Endothelial cell of umbilical vein (primary cell): ENCODE results near the gene LST1. TPM values are rescaled to one million over a fixed set of nuclear protein-coding genes. Genes with fewer than 3 reads are reported as not detected.

ENCODE experiments used
- BruUV-seq: library from RNA; stranded (reverse); fragments of 400-500 nt; replicated peaks from 2 replicates; lab custom pipeline; 2021; lab: Mats Ljungman, UMichigan
- CTCF ChIA-PET: fragments of 300-600, 350-600 bp; sonication (Branson Sonifier 250); formaldehyde crosslinking; loops from one replicate; lab custom pipeline; 2021; ENCODE audit warnings: antibody characterized with exemption, inconsistent platforms; lab: Charles Lee
- POLR2A ChIA-PET: fragments of 300-600, 350-600 bp; sonication (Branson Sonifier 250); formaldehyde crosslinking; loops from one replicate; lab custom pipeline; 2021; ENCODE audit warnings: antibody characterized with exemption, inconsistent platforms; lab: Charles Lee
- DNase-seq: peaks from one replicate; pipeline ENCODE4 v3.0.0-alpha.2; 2011; ENCODE audit warnings: low read depth, low spot score
- FAIRE-seq: peaks from 2 replicates; lab custom pipeline; 2011; peaks lifted over from hg19 to GRCh38; lab: Jason Lieb, UNC
- H2AFZ ChIP-seq: 2 replicates; pipeline ENCODE4 v1.6.0; 2012; ENCODE audit warnings: low read depth, low read length, control low read depth, inconsistent platforms
- H3K27ac ChIP-seq: 2 replicates; pipeline ENCODE4 v1.5.1; 2011; ENCODE audit warnings: low read depth, mild to moderate bottlenecking, control low read depth, low read length, moderate library complexity; ENCODE audit not compliant: insufficient read depth
- H3K27me3 ChIP-seq, 2 experiments: 2 replicates each; pipeline versions ENCODE4 v1.6.0 to v1.6.1; 2011; ENCODE audit warnings: low read length in 2 of 2, mixed read lengths in 1 of 2; ENCODE audit not compliant: control insufficient read depth in 2 of 2, insufficient read depth in 2 of 2
- H3K36me3 ChIP-seq, 2 experiments: 2 replicates in 1 of 2; 3 replicates in 1 of 2; pipeline ENCODE4 v1.5.1; 2011; ENCODE audit warnings: low read length in 2 of 2, mild to moderate bottlenecking in 1 of 2, moderate library complexity in 1 of 2; ENCODE audit not compliant: control insufficient read depth in 2 of 2, insufficient read depth in 2 of 2; ENCODE audit errors: extremely low read depth in 1 of 2
- H3K4me1 ChIP-seq: 3 replicates; pipeline ENCODE4 v1.5.1; 2011; ENCODE audit warnings: mild to moderate bottlenecking, low read length; ENCODE audit not compliant: control insufficient read depth, insufficient read depth; ENCODE audit errors: extremely low read depth
- H3K4me2 ChIP-seq: 2 replicates; pipeline ENCODE4 v1.6.1; 2011; ENCODE audit warnings: low read length, control low read depth, mixed read lengths; ENCODE audit not compliant: insufficient read depth
- H3K4me3 ChIP-seq, 3 experiments: fragments of 200-600 bp in 1 of 3; sonication (generic), shearing (Covaris generic) in 1 of 3; replicated peaks in 1 of 3; 2 replicates each; pipeline ENCODE4 v1.5.1; 2011 to 2016; ENCODE audit warnings: control low read depth in 3 of 3, low read length in 3 of 3, mild to moderate bottlenecking in 2 of 3, inconsistent platforms in 1 of 3, low read depth in 1 of 3, moderate library complexity in 1 of 3; ENCODE audit not compliant: insufficient read depth in 1 of 3
- H3K79me2 ChIP-seq: 2 replicates; pipeline ENCODE4 v1.6.0; 2012; ENCODE audit warnings: low read length, inconsistent platforms; ENCODE audit not compliant: control insufficient read depth, insufficient read depth
- H3K9ac ChIP-seq: replicated peaks from 2 replicates; pipeline ENCODE3; 2011; ENCODE audit warnings: low read length, control low read depth; ENCODE audit not compliant: insufficient read depth; ENCODE audit errors: extremely low read depth
- H3K9me1 ChIP-seq: replicated peaks from 3 replicates; pipeline ENCODE4 v1.6.0; 2011; ENCODE audit warnings: mild to moderate bottlenecking, low read length; ENCODE audit not compliant: control insufficient read depth, insufficient read depth; ENCODE audit errors: extremely low read depth
- H3K9me3 ChIP-seq: replicated peaks from 2 replicates; pipeline ENCODE4 v1.5.1; 2012; ENCODE audit warnings: low read length, inconsistent platforms; ENCODE audit not compliant: control insufficient read depth, insufficient read depth
- H4K20me1 ChIP-seq: replicated peaks from 2 replicates; pipeline ENCODE3; 2011; ENCODE audit warnings: mild to moderate bottlenecking, low read length; ENCODE audit not compliant: control insufficient read depth, insufficient read depth; ENCODE audit errors: extremely low read depth
- EZH2 ChIP-seq: IDR thresholded peaks from 2 replicates; pipeline ENCODE4 v1.6.1; 2012; ENCODE audit warnings: borderline replicate concordance, low read depth, mild to moderate bottlenecking, moderate library complexity, low read length, inconsistent platforms; ENCODE audit not compliant: severe bottlenecking
- GATA2 ChIP-seq: IDR thresholded peaks from 2 replicates; pipeline ENCODE4 v1.7.0; 2011; ENCODE audit warnings: low read depth, mild to moderate bottlenecking, moderate library complexity, mixed read lengths, low read length; ENCODE audit not compliant: insufficient read length, insufficient read depth
- JUN ChIP-seq: IDR thresholded peaks from 2 replicates; pipeline ENCODE4 v1.6.1; 2011; ENCODE audit warnings: borderline replicate concordance, low read depth; ENCODE audit not compliant: insufficient read length, insufficient read depth
- POLR2A ChIP-seq: IDR thresholded peaks from 2 replicates; pipeline ENCODE4 v1.6.1; 2012; ENCODE audit warnings: low read depth, mild to moderate bottlenecking, control low read depth, low read length
- POLR2AphosphoS5 ChIP-seq: IDR thresholded peaks from 2 replicates; pipeline ENCODE4 v1.6.1; 2012; ENCODE audit warnings: low read depth, mild to moderate bottlenecking, control low read depth, low read length, moderate library complexity; ENCODE audit not compliant: insufficient read depth
- dilution Hi-C: fragments of 300-500 bp; cut with MboI; formaldehyde crosslinking; loops from one replicate; pipeline ENCODE4 v1.15.0; 2019; ENCODE audit warnings: low sequenced_read_pairs; ENCODE audit not compliant: extremely low pct_ligation_motif_present
- intact Hi-C: fragments of 100-400 bp; cut with micrococcal nuclease; formaldehyde crosslinking; loops from one replicate; pipeline ENCODE4 v1.10.0; 2022
- polyA plus RNA-seq, 4 experiments: library from polyadenylated mRNA; depleted of rRNA in 3 of 4; stranded (reverse) in 3 of 4; unstranded in 1 of 4; fragments of >200 nt; gene quantifications; 2 replicates each; pipeline versions ENCODE4 v1.2.1 to v1.2.3, GENCODE V29; 2011 to 2012; ENCODE audit warnings: missing spikeins in 1 of 4
- total RNA-seq: library from RNA; stranded (reverse); gene quantifications from 2 replicates; pipeline ENCODE4 v1.2.3, GENCODE V29; 2021
- TF ChIP-seq, protein P1 (sequence below): IDR thresholded peaks from 2 replicates; pipeline ENCODE4 v1.6.1; 2011; ENCODE audit not compliant: insufficient read depth, insufficient read length

Gene LST1
- total and polyA plus RNA-seq, 2 donors (not counting 3 experiments of a cell fraction or from before 2014, with no cell fraction given): 1.00 to 1.8 TPM

DNA sequence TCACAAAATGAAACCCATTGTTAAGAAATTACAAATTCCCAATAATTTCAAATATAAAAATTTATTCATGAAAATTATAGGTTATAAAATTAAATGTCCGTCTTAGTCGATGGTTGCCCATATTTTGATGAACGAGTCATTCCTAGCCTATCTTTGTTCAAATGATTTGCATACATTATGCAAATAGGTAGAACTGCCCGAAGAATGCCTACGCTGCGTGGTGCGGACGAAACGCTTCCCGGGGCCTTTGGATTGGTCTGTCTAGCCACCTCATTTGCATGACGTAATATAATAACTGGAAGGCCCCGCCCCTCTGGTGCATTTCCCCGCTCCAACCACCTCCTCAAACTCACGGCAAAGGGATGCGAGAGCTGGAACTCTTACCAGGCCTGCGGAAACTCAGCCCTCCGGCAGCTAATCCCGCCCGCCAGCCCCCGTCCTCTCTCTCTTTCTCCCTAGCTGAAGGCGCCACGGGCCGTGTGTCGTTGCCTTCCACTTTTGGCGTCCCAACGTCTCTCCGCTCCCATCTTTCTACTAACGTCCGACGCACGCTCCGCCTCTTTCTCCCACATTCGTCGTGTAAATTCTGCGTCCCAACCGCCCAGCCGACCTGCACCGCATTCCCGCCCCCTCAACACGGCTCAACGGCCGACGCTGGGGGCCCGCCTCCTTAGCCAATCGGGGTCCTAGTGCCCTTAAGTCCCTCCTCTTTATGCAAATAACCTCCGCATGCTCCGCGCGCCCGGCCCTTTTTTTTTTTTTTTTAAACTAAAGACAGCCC lies 33.9 kb downstream of the LST1 start:
- H3K9me1 ChIP-seq: no peaks in the 10 kb centered on the region
- peak; percentile 100 for DNase-seq
- POLR2A ChIA-PET: interaction anchor here (1.2 to 1.6 kb wide), 2 partner anchors 39 to 41 kb away, joined by 3 read pairs; partner anchors contain the start of gene C6orf47
- H3K27me3 ChIP-seq: no peaks in the 10 kb centered on the region
- no peaks in the 10 kb centered on the region for H3K9me3 ChIP-seq
- FAIRE-seq: peak; percentile 99
- H3K4me1 ChIP-seq: peaks cover 13% of the 10 kb centered on the region
- peak overlapping the region; percentile 93 for H3K9ac ChIP-seq
- H4K20me1 ChIP-seq: no peaks in the 10 kb centered on the region
- TF ChIP-seq POLR2AphosphoS5 (peak; percentile 56), POLR2A (peak; percentile 73), EZH2 (no peak), GATA2 (no peak), JUN (peak; percentile 85)
- TF ChIP-seq, protein P1, sequence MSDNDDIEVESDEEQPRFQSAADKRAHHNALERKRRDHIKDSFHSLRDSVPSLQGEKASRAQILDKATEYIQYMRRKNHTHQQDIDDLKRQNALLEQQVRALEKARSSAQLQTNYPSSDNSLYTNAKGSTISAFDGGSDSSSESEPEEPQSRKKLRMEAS: peak; percentile 51
- H3K79me2 ChIP-seq: peaks cover 41% of the 10 kb centered on the region
- dilution Hi-C loops (no loop called here), intact Hi-C loops (loop anchor here (1.0 to 5.0 kb wide), 9 partner anchors 32 to 243 kb away; partner anchors contain the start of genes ABHD16A, BAG6, DDX39B and HSPA1B)
- H2AFZ ChIP-seq: peak overlapping the region; percentile 65
- TSS peak; percentile 89 for BruUV-seq
- CTCF ChIA-PET: interaction anchor here (0.7 to 3.9 kb wide), 4 partner anchors 21 to 244 kb away, joined by 3 to 18 read pairs (median 4); partner anchors contain the start of gene BAG6
- peak overlapping the region in 2 of 3 experiments; percentile 57 to 80 for H3K4me3 ChIP-seq
- H3K4me2 ChIP-seq: peak overlapping the region; percentile 87
- H3K36me3 ChIP-seq: peaks cover 12 to 14% of the 10 kb centered on the region in 2 experiments
- H3K27ac ChIP-seq: peak overlapping the region; percentile 95
